ENCODE data around the gene STX19.

DNA sequence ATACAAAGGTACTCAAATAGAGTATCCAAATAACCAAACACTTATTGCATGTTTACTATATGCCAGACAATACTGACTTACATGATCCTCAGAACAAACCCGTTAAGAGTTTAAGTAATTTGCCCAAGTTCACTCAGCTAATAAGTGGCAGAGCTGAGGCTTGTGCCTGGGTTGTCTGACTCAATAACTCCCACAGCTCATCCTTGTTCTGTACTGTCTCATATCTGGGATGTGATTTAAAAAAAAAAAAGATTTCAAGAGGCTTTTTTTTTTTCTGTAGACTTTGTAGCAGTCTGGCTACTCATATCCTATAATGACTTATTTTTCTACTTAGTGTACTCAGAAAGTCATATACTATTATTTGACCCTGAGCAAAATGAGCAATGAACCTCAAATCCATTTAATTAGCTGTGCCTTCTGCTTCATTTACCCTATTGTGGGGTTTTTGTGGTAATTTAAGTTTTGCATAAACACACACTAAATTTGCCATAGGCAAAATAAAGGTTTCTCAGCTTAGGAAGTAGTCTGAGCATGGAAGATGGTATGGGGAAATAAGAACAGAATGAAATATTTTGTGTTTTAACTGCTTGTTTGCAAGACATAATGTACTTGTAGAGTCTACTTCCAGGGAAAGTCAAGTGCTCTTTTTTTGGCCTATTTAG is 37.6 kb upstream of the STX19 start:
- TF ChIP-seq, protein P1, sequence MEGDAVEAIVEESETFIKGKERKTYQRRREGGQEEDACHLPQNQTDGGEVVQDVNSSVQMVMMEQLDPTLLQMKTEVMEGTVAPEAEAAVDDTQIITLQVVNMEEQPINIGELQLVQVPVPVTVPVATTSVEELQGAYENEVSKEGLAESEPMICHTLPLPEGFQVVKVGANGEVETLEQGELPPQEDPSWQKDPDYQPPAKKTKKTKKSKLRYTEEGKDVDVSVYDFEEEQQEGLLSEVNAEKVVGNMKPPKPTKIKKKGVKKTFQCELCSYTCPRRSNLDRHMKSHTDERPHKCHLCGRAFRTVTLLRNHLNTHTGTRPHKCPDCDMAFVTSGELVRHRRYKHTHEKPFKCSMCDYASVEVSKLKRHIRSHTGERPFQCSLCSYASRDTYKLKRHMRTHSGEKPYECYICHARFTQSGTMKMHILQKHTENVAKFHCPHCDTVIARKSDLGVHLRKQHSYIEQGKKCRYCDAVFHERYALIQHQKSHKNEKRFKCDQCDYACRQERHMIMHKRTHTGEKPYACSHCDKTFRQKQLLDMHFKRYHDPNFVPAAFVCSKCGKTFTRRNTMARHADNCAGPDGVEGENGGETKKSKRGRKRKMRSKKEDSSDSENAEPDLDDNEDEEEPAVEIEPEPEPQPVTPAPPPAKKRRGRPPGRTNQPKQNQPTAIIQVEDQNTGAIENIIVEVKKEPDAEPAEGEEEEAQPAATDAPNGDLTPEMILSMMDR (IDR thresholded peaks at IDR 0.05; ENCODE audit: insufficient read depth, low read depth, low read length), result no peak
- TF ChIP-seq EZH2 (IDR thresholded peaks at IDR 0.05; ENCODE audit: insufficient read depth, low read length), result no peak
